ENCODE data around the gene HECTD1.

DNA sequence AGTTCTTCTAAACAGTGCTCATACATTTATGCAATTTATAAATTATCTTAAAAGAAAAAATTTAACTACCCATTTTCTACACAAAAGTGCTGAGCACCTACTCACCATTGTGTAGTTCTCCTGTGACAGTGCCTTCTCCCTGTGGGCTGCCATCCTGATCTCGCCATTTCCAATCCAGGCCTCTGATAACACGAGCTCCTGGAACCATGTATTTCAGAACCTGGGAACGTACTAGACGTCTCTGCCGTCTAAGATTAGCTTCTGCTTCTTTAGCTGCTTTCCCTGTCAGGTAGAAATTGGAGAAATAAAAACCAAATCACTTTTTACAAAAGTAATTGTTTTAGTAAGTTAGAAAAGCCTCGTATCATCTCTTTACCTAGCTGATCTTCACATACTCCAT is 74.5 kb downstream of the HECTD1 start:
- no peak for TF ChIP-seq POLR2A (IDR thresholded peaks at IDR 0.05)
- TF ChIP-seq, protein P1, sequence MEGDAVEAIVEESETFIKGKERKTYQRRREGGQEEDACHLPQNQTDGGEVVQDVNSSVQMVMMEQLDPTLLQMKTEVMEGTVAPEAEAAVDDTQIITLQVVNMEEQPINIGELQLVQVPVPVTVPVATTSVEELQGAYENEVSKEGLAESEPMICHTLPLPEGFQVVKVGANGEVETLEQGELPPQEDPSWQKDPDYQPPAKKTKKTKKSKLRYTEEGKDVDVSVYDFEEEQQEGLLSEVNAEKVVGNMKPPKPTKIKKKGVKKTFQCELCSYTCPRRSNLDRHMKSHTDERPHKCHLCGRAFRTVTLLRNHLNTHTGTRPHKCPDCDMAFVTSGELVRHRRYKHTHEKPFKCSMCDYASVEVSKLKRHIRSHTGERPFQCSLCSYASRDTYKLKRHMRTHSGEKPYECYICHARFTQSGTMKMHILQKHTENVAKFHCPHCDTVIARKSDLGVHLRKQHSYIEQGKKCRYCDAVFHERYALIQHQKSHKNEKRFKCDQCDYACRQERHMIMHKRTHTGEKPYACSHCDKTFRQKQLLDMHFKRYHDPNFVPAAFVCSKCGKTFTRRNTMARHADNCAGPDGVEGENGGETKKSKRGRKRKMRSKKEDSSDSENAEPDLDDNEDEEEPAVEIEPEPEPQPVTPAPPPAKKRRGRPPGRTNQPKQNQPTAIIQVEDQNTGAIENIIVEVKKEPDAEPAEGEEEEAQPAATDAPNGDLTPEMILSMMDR (IDR thresholded peaks at IDR 0.05) = no peak
